VCaP (cell line): ENCODE measurements around the gene CNTN6.

Experiments used
- H3K27ac ChIP-seq: fragments of 450-650 bp; 2 replicates; pipeline ENCODE4 v1.5.1; 2017
- CTCF ChIP-seq: fragments of 450-650 bp; conservative IDR thresholded peaks from 2 replicates; pipeline ENCODE4 v1.5.1; 2017; ENCODE audit warnings: mild to moderate bottlenecking, moderate library complexity

Gene CNTN6

GRCh38 chr3:1195947-1196346 lies 103.1 kb downstream of the CNTN6 start:
- H3K27ac ChIP-seq, result no peak overlapping the region
- no peak for TF ChIP-seq CTCF

GRCh38 chr3:1197051-1197450 lies 104.2 kb downstream of the CNTN6 start:
- no peak overlapping the region for H3K27ac ChIP-seq
- TF ChIP-seq CTCF, result no peak

GRCh38 chr3:1200371-1200770 lies 107.5 kb downstream of the CNTN6 start:
- H3K27ac ChIP-seq, result no peak overlapping the region
- TF ChIP-seq CTCF, result no peak

- TF ChIP-seq CTCF, result no peak
- H3K27ac ChIP-seq, result no peak overlapping the region
Observed at GRCh38 chr3:1207904-1208303, 115.1 kb downstream of the CNTN6 start.

- TF ChIP-seq CTCF, result no peak
- H3K27ac ChIP-seq, result no peak overlapping the region
Observed at GRCh38 chr3:1214933-1215332, 122.1 kb downstream of the CNTN6 start.

GRCh38 chr3:1216856-1217255 lies 124.0 kb downstream of the CNTN6 start:
- no peak overlapping the region for H3K27ac ChIP-seq

GRCh38 chr3:1227111-1227510 lies 134.3 kb downstream of the CNTN6 start:
- TF ChIP-seq CTCF, result no peak
- no peak overlapping the region for H3K27ac ChIP-seq

More at GRCh38 chr3:1216856-1217255, 124.0 kb downstream of the CNTN6 start:
- no peak for TF ChIP-seq CTCF

- no peak overlapping the region for H3K27ac ChIP-seq
- no peak for TF ChIP-seq CTCF
Observed at GRCh38 chr3:1228289-1228688, 135.5 kb downstream of the CNTN6 start.
